Esophagus squamous epithelium (tissue), 5 donors: ENCODE results near the gene SCLY. TPM values are rescaled to one million over a fixed set of nuclear protein-coding genes. Genes with fewer than 3 reads are reported as not detected.

ENCODE experiments used
- DNase-seq: peaks from one replicate; lab custom pipeline; 2025; lab: John Stamatoyannopoulos, UW
- H3K27ac ChIP-seq, 4 donors: fragments of 200-600 bp; sonication (generic); one replicate each; pipeline ENCODE4 v1.5.1; 2016 to 2019; ENCODE audit warnings: mild to moderate bottlenecking in 1 of 4
- H3K27me3 ChIP-seq, 4 donors: fragments of 200-600 bp; sonication (generic); 1 replicate in 3 of 4; 2 replicates in 1 of 4; pipeline versions ENCODE4 v1.5.1 to v1.6.0; 2017 to 2021; ENCODE audit warnings: antibody characterized with exemption in 1 of 4
- H3K36me3 ChIP-seq, 3 donors: fragments of 200-600 bp; sonication (generic); one replicate each; pipeline ENCODE4 v1.5.1; 2016 to 2019
- H3K4me1 ChIP-seq, 3 donors: fragments of 200-600 bp; sonication (generic); one replicate each; pipeline ENCODE4 v1.5.1; 2017 to 2019
- H3K4me3 ChIP-seq, 4 donors: fragments of 200-600 bp; sonication (generic); 1 replicate in 3 of 4; 2 replicates in 1 of 4; pipeline ENCODE4 v1.5.1; 2016 to 2019; ENCODE audit warnings: mild to moderate bottlenecking in 2 of 4, moderate library complexity in 1 of 4
- H3K9me3 ChIP-seq, 3 donors: fragments of 200-600 bp; sonication (generic); one replicate each; pipeline ENCODE4 v1.5.1; 2016 to 2019
- CTCF ChIP-seq, 6 experiments: fragments of 450-650 bp in 4 of 6; fragments of 200-600 bp in 2 of 6; sonication (generic) in 2 of 6; IDR thresholded peaks; one replicate each; pipeline ENCODE4 v1.5.1; 2016 to 2019; ENCODE audit warnings: antibody characterized with exemption in 6 of 6, mild to moderate bottlenecking in 4 of 6, moderate library complexity in 4 of 6
- POLR2A ChIP-seq, 4 donors: fragments of 450-650 bp; IDR thresholded peaks; one replicate each; pipeline ENCODE4 v1.6.1; 2017; ENCODE audit warnings: antibody characterized with exemption in 4 of 4, mild to moderate bottlenecking in 4 of 4, moderate library complexity in 3 of 4
- WGBS, 2 donors: methylation state at CpG; one replicate each; pipeline ENCODE4 v1.1.5; 2018; 5-methylcytosine and 5-hydroxymethylcytosine counted together
- intact Hi-C: fragments of 100-400 bp; cut with DNase I; formaldehyde crosslinking; loops from one replicate; pipeline ENCODE4 v1.15.0; 2022
- total RNA-seq, 4 donors: library from RNA; depleted of rRNA; stranded (reverse); fragments of >200 nt; gene quantifications; one replicate each; pipeline ENCODE4 v1.1.0, GENCODE V29; 2016
- donor health status: DM: yes; HTN: yes; CAD: no.

Gene SCLY
- total RNA-seq, 4 donors from 2014 or later = 3.0 to 14.0 (median 11.4) TPM

- DNase-seq = no peak
- H3K27me3 ChIP-seq = peaks cover 0 to 49% (median 0%) of the 10 kb centered on the region in 4 donors
- intact Hi-C loops = no loop called here
- no peak for TF ChIP-seq CTCF (IDR thresholded peaks at IDR 0.05)
- no peak for TF ChIP-seq POLR2A (IDR thresholded peaks at IDR 0.05)
- no peaks in the 10 kb centered on the region for H3K36me3 ChIP-seq
- H3K4me1 ChIP-seq = peaks cover 0 to 8% (median 0%) of the 10 kb centered on the region in 3 donors
- no peak overlapping the region for H3K27ac ChIP-seq
- H3K4me3 ChIP-seq = no peak overlapping the region
- WGBS, 2 donors = 34 to 65% methylated on average over 4 to 6 of the region's 15 CpGs
- H3K9me3 ChIP-seq = no peaks in the 10 kb centered on the region
These were observed 59.1 kb downstream of the SCLY start for GRCh38 chr2:238119756-238120462.

DNA sequence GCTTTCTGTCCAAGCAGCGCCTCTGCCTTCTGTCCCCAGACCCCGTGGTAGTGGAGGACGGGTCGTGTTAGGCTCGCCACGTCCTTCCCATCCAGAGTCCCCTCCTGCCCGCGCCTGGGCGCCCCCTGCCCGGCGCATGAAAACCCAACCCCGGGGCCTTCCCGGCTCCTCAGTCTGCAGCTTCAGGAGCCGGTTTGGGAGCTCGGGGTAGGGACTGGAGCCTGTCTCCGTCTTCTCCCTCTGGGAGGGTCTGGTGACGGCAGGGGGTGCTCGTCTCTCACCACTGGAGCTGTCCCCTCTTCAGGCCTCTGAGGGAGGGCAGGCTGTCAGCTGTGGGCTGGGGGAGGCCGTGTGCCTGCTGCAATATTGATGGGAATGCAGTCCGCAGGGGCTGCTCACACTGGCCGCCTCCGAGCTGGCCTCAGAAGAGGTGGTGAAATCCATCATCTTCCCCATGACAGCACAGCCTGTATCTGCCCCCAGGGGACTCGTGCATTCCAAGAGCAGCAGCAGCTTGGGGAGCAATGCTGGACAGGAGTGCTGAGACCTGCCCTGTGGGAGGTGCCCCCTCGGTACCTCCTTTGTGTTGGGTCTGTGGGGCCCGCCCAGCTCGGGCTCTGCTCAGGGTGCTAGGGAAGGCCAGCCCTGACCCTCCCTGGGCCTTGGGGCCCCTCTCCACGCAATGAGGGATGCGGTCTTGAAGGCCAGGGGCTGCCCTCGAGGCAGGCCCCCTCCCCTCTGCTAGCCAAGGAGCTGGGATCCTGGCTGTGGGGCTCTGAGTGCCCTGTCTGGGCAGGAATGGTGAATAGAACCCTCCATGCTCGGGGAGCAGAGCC, 59.9 kb downstream of the SCLY start:
- 34 to 42% methylated on average over 5 to 9 of the region's 30 CpGs for WGBS, 2 donors
- Histone ChIP-seq H3K4me1 (peaks cover 0 to 8% (median 0%) of the 10 kb centered on the region in 3 donors), H3K9me3 (no peaks in the 10 kb centered on the region), H3K36me3 (no peaks in the 10 kb centered on the region), H3K4me3 (no peak overlapping the region), H3K27ac (no peak overlapping the region), H3K27me3 (peaks cover 0 to 42% (median 0%) of the 10 kb centered on the region in 4 donors)
- intact Hi-C loops = no loop called here
- no peak for DNase-seq
- TF ChIP-seq POLR2A (IDR thresholded peaks at IDR 0.05) = no peak
- no peak for TF ChIP-seq CTCF (IDR thresholded peaks at IDR 0.05)

DNA sequence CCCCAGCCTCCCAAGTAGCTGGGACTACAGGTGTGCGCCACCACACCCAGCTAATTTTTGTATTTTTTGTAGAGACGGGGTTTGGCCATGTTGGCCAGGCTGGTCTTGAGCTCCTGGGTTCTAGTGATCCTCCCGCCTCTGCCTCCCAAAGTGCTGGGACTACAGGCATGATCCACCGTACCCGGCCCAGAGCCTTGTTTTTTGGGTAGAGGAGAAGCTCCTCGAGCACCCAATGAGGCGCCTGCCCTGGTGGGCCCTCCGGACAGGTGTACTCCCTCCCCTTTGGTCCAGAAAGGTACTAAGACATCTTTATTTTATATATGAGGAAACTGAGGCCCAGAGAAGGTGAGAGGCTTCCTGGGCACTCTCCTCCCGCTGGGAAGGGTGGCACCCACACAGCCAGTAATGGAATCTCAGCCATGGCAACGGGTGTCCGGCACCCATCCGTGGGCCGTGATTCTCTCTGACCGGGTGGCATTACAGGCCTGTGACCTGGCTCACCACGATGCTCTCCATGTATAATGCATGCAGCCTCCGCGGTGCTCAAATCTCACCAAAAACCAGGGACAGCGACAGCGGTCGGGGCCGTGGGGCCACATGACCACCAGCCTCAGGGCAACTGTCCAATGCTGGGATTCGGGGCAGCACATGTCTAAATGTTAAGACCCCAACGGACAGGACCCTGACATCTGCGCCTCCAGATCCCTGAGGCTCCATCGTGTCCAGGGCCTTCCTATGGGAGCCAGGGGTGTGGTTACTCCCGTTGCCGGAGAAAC, 60.9 kb downstream of the SCLY start:
- intact Hi-C loops = no loop called here
- Histone ChIP-seq H3K27ac (no peak overlapping the region), H3K4me3 (no peak overlapping the region), H3K4me1 (peaks cover 0 to 8% (median 0%) of the 10 kb centered on the region in 3 donors), H3K9me3 (no peaks in the 10 kb centered on the region), H3K36me3 (no peaks in the 10 kb centered on the region), H3K27me3 (peaks cover 0 to 32% (median 0%) of the 10 kb centered on the region in 4 donors)
- WGBS, 2 donors = 86 to 91% methylated on average over 2 to 8 of the region's 27 CpGs
- DNase-seq = no peak
- TF ChIP-seq POLR2A (IDR thresholded peaks at IDR 0.05) (no peak), CTCF (IDR thresholded peaks at IDR 0.05) (no peak)

DNA sequence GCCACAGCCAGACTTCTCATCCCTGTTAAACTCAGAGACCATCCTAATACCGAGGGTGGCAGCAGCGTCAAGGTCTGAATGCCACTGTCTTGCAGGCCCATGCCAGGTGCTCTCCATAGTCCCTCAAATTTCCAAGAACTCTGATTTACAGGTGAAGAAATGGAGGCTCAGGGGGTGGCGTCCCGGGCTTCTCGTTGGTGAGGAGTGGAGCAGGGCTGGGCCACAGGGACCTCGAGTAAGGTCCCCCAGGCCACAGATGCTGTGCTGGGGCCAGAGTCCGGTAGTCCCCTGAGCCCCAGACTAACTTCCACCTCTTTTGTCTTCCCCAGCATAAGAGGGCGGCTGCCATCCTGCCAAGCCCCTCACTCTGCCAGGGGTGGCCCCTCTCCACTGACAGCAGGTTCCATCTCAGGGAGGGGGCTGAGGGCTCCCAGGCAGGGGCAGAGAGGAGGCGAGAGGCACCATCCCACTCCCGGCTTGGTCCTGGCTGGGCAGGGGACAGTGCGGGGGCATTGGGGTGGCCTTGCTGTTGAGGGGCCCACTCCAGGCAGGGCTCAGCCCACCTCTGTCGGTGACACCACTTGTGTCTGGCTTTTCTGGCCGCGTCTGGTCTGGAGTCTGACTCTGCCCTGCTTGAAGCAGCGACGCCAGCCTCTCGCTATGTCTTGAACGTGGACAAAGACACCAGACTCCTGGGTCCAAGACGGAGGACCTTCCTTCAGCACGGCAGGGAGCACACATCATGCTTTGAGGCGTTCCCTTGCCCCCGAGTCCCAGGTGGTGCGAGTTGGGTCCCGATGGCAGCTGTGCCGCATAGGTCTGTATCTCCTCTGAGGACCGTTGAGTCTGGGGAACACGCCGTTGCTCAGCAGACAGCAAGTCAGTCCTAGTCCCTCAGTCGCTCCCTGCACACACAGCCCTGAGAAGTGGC, 61.8 kb downstream of the SCLY start:
- no peak overlapping the region for H3K4me3 ChIP-seq
- no peak overlapping the region for H3K27ac ChIP-seq
- 82 to 83% methylated on average over 8 to 12 of the region's 29 CpGs for WGBS, 2 donors
- no peak for TF ChIP-seq CTCF (IDR thresholded peaks at IDR 0.05)
- TF ChIP-seq POLR2A (IDR thresholded peaks at IDR 0.05) = no peak
- intact Hi-C loops = no loop called here
- H3K9me3 ChIP-seq = no peaks in the 10 kb centered on the region
- no peaks in the 10 kb centered on the region for H3K36me3 ChIP-seq
- H3K4me1 ChIP-seq = peaks cover 0 to 15% (median 0%) of the 10 kb centered on the region in 3 donors
- peaks cover 0 to 24% (median 0%) of the 10 kb centered on the region in 4 donors for H3K27me3 ChIP-seq
- no peak for DNase-seq
